HG03354 (cell line): Measurements from ENCODE around the gene GLT1D1.
"Not testable (repeated sequence)": the region's sequence is repeated elsewhere in the genome, so short reads cannot be mapped to it uniquely, and the experiment has no call there.

Experiments used
- ATAC-seq: cut with Tn5 transposase; IDR thresholded peaks from one replicate; pipeline ENCODE4 v1.9.1; 2021; ENCODE audit warnings: mild to moderate bottlenecking; ENCODE audit not compliant: unreplicated experiment, poor library complexity, severe bottlenecking

The GLT1D1 gene

DNA sequence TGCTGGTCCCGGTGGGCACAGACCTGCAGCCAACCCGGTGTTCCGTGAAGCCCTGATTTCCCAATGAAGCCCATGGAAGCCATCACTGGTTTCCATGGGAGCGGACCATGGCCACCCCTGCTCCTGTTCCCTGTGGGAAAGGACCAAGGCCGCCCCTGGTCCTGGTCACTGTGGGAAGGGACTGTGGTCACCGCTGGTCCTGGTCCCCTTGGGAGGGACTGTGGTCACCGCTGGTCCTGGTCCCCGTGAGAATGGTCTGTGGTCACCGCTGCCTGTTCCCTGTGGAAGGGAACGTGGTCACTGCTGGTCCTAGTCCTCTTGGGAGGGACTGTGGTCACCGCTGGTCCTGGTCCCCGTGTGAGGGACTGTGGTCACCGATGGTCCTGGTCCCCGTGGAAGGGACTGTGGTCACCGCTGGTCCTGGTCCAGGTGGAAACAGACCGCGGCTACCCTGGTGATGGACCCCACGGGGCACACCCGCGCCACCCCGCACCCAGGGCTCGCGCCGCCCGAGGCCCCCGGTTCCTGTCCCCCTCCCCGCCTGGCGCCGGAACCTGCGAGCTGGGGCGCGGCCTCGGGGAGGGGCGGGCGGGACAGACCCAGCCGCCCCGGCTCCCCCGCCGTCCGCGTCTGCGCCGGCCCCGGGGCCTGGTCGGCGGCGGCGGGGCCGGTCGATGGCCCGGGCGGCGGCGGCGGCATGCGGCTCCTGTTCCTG is at the start of gene GLT1D1:
GLT1D1 (plus strand) TSS at position 594 of the 715 bp plus-strand sequence; CDS start at position 698, 104 bp downstream.
- peak; percentile 39 for ATAC-seq

DNA sequence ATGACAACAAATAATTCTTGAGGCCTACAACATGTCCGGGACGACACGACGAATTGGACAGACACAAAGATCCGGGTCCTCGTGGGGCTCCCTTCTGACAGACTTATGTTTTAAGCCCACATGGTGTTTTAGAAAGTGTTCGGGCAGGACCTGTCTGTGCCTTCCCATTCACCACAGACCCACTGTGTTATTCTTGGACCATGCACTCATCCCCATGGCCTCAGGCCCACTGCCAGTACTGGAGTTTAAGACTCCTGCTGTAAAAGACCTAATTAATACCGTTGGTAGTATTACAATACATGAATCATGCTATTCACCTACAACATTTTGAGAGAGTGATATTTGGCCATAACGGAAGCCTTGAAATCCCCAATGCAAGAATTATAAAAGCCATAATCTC is 49.5 kb upstream of the GLT1D1 start:
- ATAC-seq = no peak

DNA sequence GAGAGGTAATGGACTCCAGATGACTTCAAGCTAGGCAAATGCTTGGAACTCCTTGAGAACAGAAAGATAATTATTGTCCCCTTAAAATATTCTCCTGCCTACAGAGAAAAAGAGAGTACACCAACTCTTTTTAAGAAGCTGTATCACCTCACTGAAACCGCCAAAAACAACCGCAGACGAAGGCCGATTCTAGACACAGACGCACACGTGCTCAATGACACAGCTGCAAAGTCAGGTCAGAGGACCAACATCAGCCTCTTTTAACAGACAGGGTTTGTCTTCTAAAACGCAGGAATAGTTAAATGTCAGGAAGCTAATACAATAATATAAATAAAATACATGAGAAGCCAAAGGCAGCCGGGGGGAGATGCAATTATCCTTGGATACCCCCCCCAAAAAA is 48.5 kb upstream of the GLT1D1 start:
- ATAC-seq = no peak

DNA sequence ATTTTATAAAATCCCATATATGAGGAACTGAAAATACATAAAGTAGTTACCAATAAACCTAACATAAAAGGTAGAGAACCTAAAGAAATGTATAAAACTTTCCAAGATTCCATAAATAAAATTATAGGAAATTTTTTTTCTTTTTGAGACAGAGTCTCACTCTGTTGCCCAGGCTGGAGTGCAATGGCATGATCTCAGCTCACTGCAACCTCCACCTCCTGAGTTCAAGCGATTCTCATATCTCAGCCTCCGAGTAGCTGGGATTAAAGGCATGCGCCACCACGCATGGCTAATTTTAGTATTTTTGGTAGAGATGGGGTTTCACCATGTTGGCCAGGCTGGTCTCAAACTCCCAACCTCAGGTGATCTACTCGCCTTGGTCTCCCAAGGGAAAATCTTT is 47.9 kb upstream of the GLT1D1 start:
- ATAC-seq = not testable (repeated sequence)

DNA sequence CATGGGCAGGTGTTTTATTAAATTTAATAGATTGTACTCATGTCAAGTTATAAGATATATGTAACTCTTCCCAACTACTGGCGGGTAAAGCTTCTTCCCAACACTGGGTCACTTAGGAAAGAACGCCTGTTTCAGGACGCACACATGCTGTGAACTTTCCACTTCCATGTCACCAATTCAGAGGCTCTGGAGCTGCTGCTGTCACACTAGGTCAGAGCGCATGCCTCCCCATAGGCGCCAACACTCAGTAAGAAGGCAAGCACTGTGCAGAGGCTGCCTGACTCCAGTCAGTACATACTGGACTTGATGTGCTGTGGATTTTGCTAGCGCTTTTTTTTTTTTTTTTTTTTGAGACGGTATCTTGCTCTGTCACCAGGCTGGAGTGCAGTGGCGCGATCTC is 46.7 kb upstream of the GLT1D1 start:
- ATAC-seq = no peak

DNA sequence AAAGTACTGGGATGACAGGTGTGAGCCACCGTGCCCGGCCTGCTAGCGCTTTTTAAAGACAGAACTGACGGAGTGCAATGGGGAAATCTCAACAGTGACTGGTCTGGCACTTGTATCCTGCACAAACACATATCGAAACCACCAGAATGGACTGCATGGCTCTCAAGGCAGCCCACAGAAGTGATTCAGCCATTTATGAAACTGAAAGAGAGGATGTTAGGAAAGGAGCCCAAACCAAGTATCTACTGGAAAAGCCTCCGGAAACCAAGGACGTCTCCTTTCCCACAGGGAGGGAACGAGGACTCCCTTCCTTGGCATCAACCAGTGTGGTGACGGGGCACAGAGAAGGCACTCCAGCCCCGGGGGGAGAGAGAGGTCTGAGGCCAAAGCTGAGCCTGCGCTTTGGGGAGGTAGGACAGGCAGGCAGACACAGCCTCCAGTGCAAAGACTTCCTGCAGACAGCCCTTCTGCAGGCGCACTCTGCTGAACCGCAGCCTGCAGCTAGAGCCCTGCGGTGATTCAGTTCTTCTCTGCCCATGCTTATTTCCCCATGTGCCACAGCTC is 46.0 kb upstream of the GLT1D1 start:
- no peak for ATAC-seq

DNA sequence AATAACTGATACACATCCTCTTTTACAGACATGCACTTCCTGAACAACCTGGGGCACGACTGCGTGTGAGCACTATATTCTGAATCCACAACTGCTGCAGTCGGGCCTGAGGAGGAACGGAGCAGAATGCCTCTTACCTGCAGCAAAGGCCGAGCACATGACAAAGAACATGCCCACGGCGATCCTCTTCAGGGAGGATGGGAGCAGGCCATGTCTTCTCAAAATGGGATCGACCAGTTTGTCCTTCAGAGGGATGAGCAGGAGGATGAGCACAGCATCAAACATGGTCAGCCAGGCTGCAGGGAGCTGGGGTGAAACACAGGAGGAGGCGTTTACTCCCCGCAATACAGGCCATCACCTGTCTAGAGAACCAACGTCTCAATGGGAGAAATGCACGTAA is 44.6 kb upstream of the GLT1D1 start:
- no peak for ATAC-seq

DNA sequence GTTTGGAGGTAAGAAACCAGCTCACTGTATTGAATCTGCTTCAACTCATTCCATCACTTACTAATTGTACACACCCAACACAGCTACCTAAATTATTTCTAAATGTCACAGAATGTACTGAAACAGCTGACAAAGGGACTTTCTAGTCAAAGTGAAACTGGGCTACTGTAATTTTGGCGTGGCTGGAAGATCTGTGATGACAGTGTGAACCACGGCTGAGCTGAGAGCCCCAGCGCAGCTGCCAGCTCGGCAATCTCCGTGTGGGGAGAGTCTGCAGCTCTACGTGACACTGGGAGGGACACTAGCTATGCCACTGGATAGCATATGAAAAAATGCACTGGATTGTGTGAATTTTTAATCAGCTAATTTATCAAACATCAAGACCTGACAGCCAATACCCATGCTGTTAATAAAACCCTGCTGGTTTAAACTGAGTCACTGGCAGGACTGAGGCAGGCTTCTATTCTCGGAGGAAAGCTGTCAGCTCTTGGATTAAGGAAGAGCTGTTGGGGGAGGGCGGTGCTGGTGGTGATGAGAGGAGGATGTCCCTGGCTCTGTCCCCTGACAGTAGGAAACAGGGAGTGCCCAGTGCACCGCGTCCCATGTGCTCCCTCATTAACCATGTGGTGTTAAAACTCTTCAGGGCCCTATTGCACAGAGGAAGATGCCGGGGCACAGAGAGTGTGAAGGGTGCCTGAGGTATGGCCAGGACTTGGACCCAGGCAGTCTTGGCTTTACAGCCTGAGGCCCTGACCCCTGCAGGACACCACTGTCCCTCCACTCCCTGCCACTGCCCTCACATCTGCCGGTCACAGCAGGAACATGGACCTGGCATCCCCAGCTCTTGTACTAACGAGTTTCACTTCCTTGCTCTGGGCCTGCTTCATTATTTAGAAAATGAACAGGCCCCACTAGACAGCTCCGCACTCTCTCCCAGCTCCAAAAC is 42.8 kb upstream of the GLT1D1 start:
- peak; percentile 90 for ATAC-seq

DNA sequence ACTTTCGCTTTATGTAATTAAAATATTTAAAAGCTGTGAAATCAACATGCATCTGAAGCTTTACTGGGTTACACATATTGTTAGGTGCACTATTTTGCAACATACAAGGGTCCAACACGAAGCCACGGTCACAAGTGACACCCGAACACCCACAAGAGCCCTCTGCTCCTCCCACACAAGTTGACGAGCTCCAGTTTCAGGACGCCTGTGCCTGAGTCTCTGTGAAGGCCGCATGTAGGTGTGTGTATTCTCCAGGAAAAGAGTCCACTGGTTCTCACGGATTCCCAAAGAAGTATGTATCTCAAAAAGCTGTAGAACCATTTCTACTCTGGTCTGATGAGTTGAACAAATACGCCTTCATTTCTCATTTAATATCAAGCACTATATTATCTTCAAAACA is 41.5 kb upstream of the GLT1D1 start:
- no peak for ATAC-seq

DNA sequence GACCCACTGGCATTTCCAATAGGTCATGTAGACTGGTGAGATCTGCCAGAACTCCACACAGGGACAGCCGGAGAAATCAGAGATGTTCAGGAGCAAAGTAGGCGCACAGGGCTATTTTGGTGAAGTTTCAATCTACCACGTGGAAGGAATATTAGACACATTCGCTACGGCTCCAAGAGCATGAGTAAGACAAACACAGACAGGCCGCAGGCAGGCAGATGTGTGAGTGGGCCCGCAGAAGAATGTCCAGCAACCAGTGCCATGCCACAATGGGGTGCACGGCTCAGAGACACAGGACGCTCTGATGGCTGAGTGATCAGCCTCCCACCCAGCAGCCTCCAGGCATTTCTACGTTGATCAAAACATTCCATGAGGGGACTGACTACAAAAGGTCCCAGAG is 39.9 kb upstream of the GLT1D1 start:
- no peak for ATAC-seq

DNA sequence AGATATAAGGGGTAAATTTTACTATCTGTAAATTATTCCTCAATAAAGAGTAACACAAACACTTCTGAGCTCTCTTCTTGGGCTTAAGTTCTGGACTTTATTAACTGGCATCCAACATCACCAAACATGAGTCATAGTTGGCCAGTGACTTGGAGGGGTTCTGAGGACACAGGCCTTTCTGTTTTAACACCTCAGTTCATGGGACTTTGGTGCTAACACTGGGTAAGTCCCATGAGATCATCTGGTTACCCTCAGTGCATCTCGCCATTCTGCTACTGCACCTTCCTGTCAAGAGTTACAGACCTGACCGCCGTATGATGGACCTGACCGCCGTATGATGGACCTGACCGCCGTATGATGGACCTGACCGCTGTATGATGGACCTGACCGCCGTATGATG is 39.4 kb upstream of the GLT1D1 start:
- ATAC-seq = peak; percentile 16

DNA sequence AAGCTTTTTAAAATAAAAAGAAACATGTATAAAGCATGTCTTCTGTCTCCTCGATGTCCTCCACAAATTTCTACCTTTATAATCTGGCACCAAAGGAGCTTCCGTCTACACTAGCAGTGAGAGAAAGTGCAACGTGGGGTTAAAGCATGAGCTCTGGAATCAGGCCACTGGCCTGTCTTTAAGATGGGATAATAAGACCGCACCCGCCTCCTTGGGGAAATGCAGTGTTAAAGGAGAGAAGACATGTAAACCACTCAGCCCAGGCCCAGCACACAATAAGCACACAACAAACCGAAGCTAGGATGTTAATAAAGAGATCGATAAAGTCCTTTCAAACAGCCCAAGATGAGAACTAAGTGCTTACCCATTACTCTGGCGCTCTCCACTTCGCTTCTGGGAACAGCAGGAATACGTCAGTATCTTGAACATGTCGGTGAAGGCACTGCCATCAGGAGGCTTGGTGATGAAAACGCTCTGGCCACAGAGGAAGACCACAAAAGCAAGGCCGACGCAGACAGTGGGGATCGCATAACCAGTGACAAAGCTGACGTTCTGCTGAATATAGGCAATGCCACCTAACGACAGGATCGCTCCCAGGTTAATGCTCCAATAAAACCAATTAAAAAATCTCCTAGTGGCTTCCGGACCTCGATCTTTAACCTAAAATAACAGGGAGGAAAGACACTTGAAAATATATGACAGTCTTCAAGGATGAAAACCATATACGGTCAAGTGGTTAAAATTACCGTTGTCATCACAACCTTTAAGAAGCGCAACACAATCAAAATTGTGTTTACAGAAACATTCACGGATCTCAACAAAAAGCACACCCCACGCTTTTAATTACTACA is 38.6 kb upstream of the GLT1D1 start:
- no peak for ATAC-seq

DNA sequence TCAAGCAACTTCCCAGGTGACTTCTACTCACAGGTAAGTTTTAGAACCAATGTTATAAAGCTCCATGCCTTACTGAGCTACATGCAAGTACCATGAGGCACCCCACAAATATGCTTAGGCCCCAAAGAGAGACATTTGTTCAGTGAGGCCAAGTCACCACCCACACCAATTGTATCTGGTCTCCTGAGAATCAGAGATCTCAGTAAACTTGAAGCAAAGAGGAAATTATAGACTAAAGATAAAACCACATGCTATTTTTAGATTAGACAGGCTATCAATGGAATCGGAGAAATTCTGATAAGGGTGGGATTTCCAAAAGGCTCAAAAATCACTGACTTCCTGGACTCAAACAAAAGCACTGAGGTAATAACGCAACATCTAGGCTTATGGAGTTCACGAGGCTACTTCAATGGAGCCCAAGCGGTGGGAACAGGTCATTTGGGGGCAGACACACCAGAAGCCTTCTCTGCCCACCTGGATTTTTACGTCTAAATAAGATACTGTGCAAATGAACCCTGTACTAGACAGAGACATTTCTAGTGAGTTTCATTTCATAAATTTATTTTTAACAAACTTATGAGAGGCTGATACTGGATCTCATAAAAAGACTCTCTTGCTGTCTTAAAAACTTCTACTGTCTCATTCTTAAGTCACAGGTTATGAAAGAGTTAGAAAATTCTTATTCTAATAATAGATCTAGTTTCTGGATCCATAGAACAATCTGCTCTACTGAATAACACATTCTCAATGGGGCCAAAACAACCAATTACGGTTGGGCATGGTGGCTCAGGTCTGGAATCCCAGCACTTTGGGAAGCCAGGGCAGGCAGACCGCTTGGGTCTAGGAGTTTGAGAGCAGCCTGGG is 37.3 kb upstream of the GLT1D1 start:
- no peak for ATAC-seq

DNA sequence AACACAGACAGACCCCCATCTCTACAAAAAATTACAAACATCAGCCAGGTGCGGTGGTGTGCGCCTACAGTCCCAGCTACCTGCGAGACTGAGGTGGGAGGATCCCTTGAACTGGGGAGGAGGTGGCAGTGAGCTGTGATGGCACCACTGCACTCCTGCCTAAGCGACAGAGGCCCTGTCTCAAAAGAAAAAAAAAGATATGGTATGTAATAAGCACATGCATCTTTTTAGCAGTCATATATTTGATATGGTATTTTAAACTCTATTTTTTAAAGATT is 36.7 kb upstream of the GLT1D1 start:
- no peak for ATAC-seq

DNA sequence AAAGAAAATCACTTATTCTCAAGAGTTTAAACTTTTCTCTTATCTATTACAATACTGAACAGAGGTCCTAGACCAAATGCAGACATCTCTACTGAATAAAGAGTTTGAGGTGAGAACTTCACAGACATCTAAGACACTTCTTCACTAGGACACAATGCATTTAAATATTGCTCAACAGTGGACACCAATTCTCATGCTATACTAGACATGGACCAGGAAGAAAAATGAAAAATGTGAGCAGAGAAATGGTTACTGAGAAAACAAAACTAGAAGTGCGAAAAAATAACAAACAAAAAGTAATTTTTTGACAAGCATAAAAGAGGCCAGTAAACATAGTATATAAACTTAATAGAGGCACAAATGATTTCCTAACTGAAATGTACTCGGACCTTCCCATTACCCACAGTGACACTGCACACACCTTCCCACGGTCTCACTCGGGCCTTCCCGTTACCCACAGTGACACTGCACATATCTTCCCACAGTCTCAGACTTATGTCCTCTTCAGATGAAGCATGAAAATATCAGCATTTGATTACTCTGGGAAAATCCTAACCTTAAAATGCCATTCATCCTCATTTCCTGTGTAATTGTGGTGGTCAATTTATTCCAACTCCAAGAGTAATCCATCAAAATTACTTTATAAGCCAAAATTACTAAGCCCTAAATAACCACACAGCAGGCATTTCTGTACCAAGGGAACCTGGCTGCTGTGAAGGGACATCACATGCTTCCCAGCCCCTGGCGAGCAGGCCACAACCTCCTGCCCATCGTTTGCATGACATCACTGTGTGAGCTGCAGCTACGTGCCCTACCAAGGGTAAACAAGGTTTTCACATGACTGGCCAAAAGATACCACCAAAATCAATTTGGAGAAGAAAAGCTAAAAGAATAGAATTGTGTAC is 35.9 kb upstream of the GLT1D1 start:
- ATAC-seq = peak; percentile 42

DNA sequence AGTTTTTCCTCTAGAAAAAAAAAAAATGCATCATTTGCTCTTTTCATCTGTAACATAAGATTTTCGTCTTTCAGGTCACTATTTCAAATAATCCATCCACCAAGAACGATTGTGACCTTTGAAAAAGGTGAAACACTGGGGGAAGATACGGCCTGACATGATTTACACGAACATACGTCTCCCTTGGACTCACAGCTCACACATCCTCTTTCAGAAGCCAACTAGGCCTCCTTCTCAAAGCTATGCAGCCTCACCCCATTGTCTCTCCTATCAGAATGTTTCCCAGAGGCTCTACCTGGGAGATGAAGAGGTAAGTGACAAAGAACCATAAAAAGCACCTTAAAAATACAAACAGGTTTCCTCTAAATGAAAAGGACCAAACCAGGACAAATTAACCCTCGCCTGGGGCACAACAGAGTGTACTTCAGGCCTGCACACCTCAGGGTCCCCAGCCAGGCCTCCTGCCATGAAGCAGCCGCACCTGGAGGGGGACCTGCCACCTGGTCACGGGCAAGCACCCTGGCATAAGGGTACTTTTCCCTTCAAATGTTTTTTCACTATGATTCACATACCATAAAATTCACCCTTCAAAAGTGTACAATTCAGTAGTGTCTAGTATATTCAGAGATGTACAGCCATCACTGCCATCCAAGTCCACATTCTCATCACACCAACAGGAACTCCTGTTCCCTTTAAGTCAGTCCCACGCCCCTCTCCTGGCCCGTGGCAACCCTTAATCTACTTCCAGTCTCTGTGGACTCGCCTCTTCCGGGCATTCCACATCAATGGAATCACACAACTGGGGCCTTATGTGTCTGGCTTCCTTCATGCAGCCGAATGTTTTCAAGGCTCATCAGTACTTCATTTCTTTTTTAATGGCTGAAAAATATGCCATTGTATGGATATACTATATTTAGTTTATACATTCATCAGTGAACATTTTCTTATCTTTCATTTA is 34.9 kb upstream of the GLT1D1 start:
- ATAC-seq = peak; percentile 38
